B cell (primary cell): ENCODE data around the gene CYRIA. TPM values are rescaled to one million over a fixed set of nuclear protein-coding genes. Genes with fewer than 3 reads are reported as not detected.

Experiments used
- ATAC-seq: fragments of 200-7000 bp; cut with Tn5 transposase; one replicate; pipeline ENCODE4 v1.10.0; 2021; ENCODE audit warnings: low read depth, mild to moderate bottlenecking, moderate number of reproducible peaks, moderate library complexity
- CTCF ChIA-PET: fragments of 350-600 bp; sonication (Branson Sonifier 250); formaldehyde crosslinking; loops from one replicate; lab custom pipeline; 2021; ENCODE audit warnings: antibody characterized with exemption, inconsistent platforms; lab: Charles Lee
- POLR2A ChIA-PET: fragments of 350-600 bp; sonication (Branson Sonifier 250); formaldehyde crosslinking; loops from one replicate; lab custom pipeline; 2021; ENCODE audit warnings: antibody characterized with exemption; lab: Charles Lee
- DNase-seq: peaks from one replicate; pipeline ENCODE4 v3.0.0; 2013
- H2AFZ ChIP-seq: 2 replicates; pipeline ENCODE4 v1.6.1; 2012; ENCODE audit warnings: mild to moderate bottlenecking, low read depth, low read length; ENCODE audit not compliant: insufficient read depth, poor library complexity, severe bottlenecking
- H3K27ac ChIP-seq, 2 donors: 1 replicate in 1 of 2; 2 replicates in 1 of 2; pipeline ENCODE4 v1.5.1; 2012 to 2013; ENCODE audit warnings: low read length in 2 of 2, mild to moderate bottlenecking in 2 of 2, moderate library complexity in 1 of 2
- H3K27me3 ChIP-seq, 4 experiments: fragments of 200-600 bp in 1 of 4; sonication (generic) in 1 of 4; replicated peaks in 1 of 4; 1 replicate in 2 of 4; 2 replicates in 2 of 4; pipeline versions ENCODE4 v1.6.1 to v1.7.0; 2013 to 2016; ENCODE audit warnings: low read length in 3 of 4, mild to moderate bottlenecking in 2 of 4, mixed read lengths in 1 of 4, moderate library complexity in 1 of 4; ENCODE audit not compliant: insufficient read depth in 4 of 4, control insufficient read depth in 3 of 4; ENCODE audit errors: control extremely low read depth in 1 of 4
- H3K36me3 ChIP-seq, 2 experiments: replicated peaks in 1 of 2; 1 replicate in 1 of 2; 2 replicates in 1 of 2; pipeline versions ENCODE4 v1.6.1 to v1.7.1; 2013; ENCODE audit warnings: low read length in 1 of 2; ENCODE audit not compliant: insufficient read depth in 2 of 2, control insufficient read depth in 1 of 2; ENCODE audit errors: control extremely low read depth in 1 of 2, extremely low read depth in 1 of 2
- H3K4me1 ChIP-seq, 2 donors: fragments of 200-600 bp in 1 of 2; sonication (generic) in 1 of 2; 1 replicate in 1 of 2; 2 replicates in 1 of 2; pipeline versions ENCODE4 v1.5.1 to v1.6.1; 2013 to 2017; ENCODE audit warnings: low read length in 2 of 2; ENCODE audit not compliant: control insufficient read depth in 2 of 2, insufficient read depth in 2 of 2
- H3K4me2 ChIP-seq: replicated peaks from 2 replicates; pipeline ENCODE3; 2012; ENCODE audit warnings: mild to moderate bottlenecking, low read depth, low read length; ENCODE audit not compliant: poor library complexity, severe bottlenecking
- H3K4me3 ChIP-seq, 5 experiments: fragments of 200-600 bp in 1 of 5; sonication (generic) in 1 of 5; 1 replicate in 3 of 5; 2 replicates in 2 of 5; pipeline versions ENCODE4 v1.5.1 to v1.7.0; 2011 to 2016; ENCODE audit warnings: low read length in 4 of 5, mild to moderate bottlenecking in 4 of 5, low read depth in 2 of 5, control low read depth in 1 of 5, moderate library complexity in 1 of 5; ENCODE audit not compliant: insufficient read depth in 1 of 5; ENCODE audit errors: control extremely low read depth in 1 of 5, extremely low read depth in 1 of 5
- H3K79me2 ChIP-seq: fragments of 200-600 bp; sonication (generic); one replicate; pipeline ENCODE4 v1.6.0; 2016; ENCODE audit warnings: low read length; ENCODE audit not compliant: control insufficient read depth, insufficient read depth
- H3K9ac ChIP-seq: fragments of 200-600 bp; sonication (generic); 2 replicates; pipeline ENCODE4 v1.6.1; 2017; ENCODE audit warnings: mild to moderate bottlenecking, low read length, moderate library complexity
- H3K9me3 ChIP-seq, 3 donors: one replicate each; pipeline versions ENCODE4 v1.6.1 to v1.7.1; 2013; ENCODE audit warnings: low read length in 2 of 3; ENCODE audit not compliant: control insufficient read depth in 2 of 3, insufficient read depth in 1 of 3; ENCODE audit errors: control extremely low read depth in 1 of 3
- H4K20me1 ChIP-seq: 2 replicates; pipeline ENCODE4 v1.6.0; 2012; ENCODE audit warnings: mild to moderate bottlenecking, low read length; ENCODE audit not compliant: insufficient read depth, control insufficient read depth, poor library complexity, severe bottlenecking
- H3K27ac Mint-ChIP-seq: one replicate; pipeline ENCODE4 v1.8.0; 2021; ENCODE audit warnings: mixed read lengths
- H3K27me3 Mint-ChIP-seq: one replicate; pipeline ENCODE4 v1.8.0; 2021; ENCODE audit warnings: mixed read lengths
- H3K4me1 Mint-ChIP-seq: one replicate; pipeline ENCODE4 v1.8.0; 2021; ENCODE audit warnings: mixed read lengths
- H3K4me3 Mint-ChIP-seq: one replicate; pipeline ENCODE4 v1.8.0; 2021; ENCODE audit warnings: mixed read lengths
- H3K9me3 Mint-ChIP-seq: one replicate; pipeline ENCODE4 v1.8.0; 2022; ENCODE audit warnings: mixed read lengths; ENCODE audit not compliant: insufficient read depth
- CTCF ChIP-seq: fragments of 200-600 bp; IDR thresholded peaks from one replicate; pipeline ENCODE4 v1.8.0; 2022; ENCODE audit warnings: antibody characterized with exemption, mild to moderate bottlenecking
- EZH2 ChIP-seq: IDR thresholded peaks from 2 replicates; pipeline ENCODE4 v1.6.1; 2012; ENCODE audit warnings: borderline replicate concordance, low read depth, mild to moderate bottlenecking, moderate library complexity, low read length; ENCODE audit not compliant: insufficient read depth, poor library complexity, severe bottlenecking
- WGBS: methylation state at CpG from one replicate; pipeline ENCODE4 v1.1.5; 2013; ENCODE audit warnings: missing lambda C conversion rate; ENCODE audit not compliant: insufficient coverage; 5-methylcytosine and 5-hydroxymethylcytosine counted together
- intact Hi-C: fragments of 100-400 bp; cut with micrococcal nuclease; formaldehyde crosslinking; loops from one replicate; pipeline ENCODE4 v1.10.0; 2022
- polyA plus RNA-seq: library from polyadenylated mRNA; depleted of rRNA; stranded (reverse); fragments of >200 nt; gene quantifications from 2 replicates; pipeline ENCODE4 v1.2.3, GENCODE V29; 2012
- total RNA-seq, 2 donors: library from RNA; stranded (reverse); fragments of 120-200 nt in 1 of 2; gene quantifications; 1 replicate in 1 of 2; 2 replicates in 1 of 2; pipeline versions ENCODE4 v1.2.3 to v1.2.4, GENCODE V29; 2013 to 2022

The CYRIA gene
- total and polyA plus RNA-seq, 2 donors (not counting 1 experiment from before 2014, with no cell fraction given), result 16.8 to 58.8 TPM

GRCh38 chr2:16630463-16630862 is 35.2 kb downstream of the CYRIA start:
- intact Hi-C loops, result loop anchor here (2.0 kb wide), 1 partner anchor 26 kb away; no protein-coding TSS in a partner anchor
- H3K27ac ChIP-seq, result peak overlapping the region; percentile 41 to 59
- H3K4me3 ChIP-seq, result no peak overlapping the region
- CTCF ChIA-PET, result interaction anchor here (0.6 to 18.3 kb wide), 12 partner anchors 8 to 126 kb away, joined by 3 to 242 read pairs (median 10); no protein-coding TSS in a partner anchor
- Mint-ChIP-seq H3K27ac (peak overlapping the region; percentile 93), H3K4me3 (peak overlapping the region; percentile 47), H3K4me1 (peaks cover 98% of the 10 kb centered on the region), H3K9me3 (no peaks in the 10 kb centered on the region), H3K27me3 (no peaks in the 10 kb centered on the region)
- no peak overlapping the region for H2AFZ ChIP-seq
- H3K4me1 ChIP-seq, result peaks cover 71 to 95% of the 10 kb centered on the region in 2 donors
- ATAC-seq (peak; percentile 57), DNase-seq (peak; percentile 72)
- 0% methylated on average over 2 of the region's 3 CpGs for WGBS
- peaks cover 19% of the 10 kb centered on the region for H4K20me1 ChIP-seq
- H3K9me3 ChIP-seq, result no peaks in the 10 kb centered on the region
- peak overlapping the region; percentile 10 for H3K9ac ChIP-seq
- H3K27me3 ChIP-seq, result no peaks in the 10 kb centered on the region
- peak overlapping the region; percentile 47 for H3K4me2 ChIP-seq
- H3K79me2 ChIP-seq, result peaks cover 69% of the 10 kb centered on the region
- H3K36me3 ChIP-seq, result peaks cover 0 to 6% of the 10 kb centered on the region in 2 experiments
- TF ChIP-seq EZH2 (no peak), CTCF (peak; percentile 65)
- POLR2A ChIA-PET, result interaction anchor here (1.0 to 1.7 kb wide), 2 partner anchors 12 to 35 kb away, joined by 4 read pairs; partner anchors contain the start of gene CYRIA

GRCh38 chr2:16629770-16630169 is 35.9 kb downstream of the CYRIA start:
- intact Hi-C loops, result loop anchor here (2.0 to 10.0 kb wide), 3 partner anchors 27 to 575 kb away; no protein-coding TSS in a partner anchor
- Histone ChIP-seq H3K9ac (peak overlapping the region; percentile 10), H3K4me2 (peak overlapping the region; percentile 47), H3K79me2 (peaks cover 66% of the 10 kb centered on the region), H3K4me1 (peaks cover 78 to 99% of the 10 kb centered on the region in 2 donors), H3K4me3 (no peak overlapping the region), H3K9me3 (no peaks in the 10 kb centered on the region), H4K20me1 (peaks cover 14% of the 10 kb centered on the region), H3K27ac (peak overlapping the region in 1 of 2 donors; percentile 41), H2AFZ (no peak overlapping the region), H3K27me3 (no peaks in the 10 kb centered on the region), H3K36me3 (peaks cover 0 to 6% of the 10 kb centered on the region in 2 experiments)
- Mint-ChIP-seq H3K4me3 (peak overlapping the region; percentile 17), H3K27ac (peak overlapping the region; percentile 93), H3K27me3 (no peaks in the 10 kb centered on the region), H3K9me3 (no peaks in the 10 kb centered on the region), H3K4me1 (peaks cover 98% of the 10 kb centered on the region)
- ChIA-PET POLR2A (interaction anchor here (1.7 kb wide), 1 partner anchor 35 kb away, joined by 4 read pairs; the partner anchor contains the start of gene CYRIA), CTCF (interaction anchor here (0.6 to 18.3 kb wide), 13 partner anchors 8 to 127 kb away, joined by 3 to 242 read pairs (median 10); partner anchors contain the start of gene CYRIA)
- ATAC-seq (no peak), DNase-seq (no peak)
- TF ChIP-seq CTCF, result no peak
- TF ChIP-seq EZH2, result no peak
- WGBS, result 91% methylated on average over 2 of the region's 6 CpGs
